ENCODE data around the gene MACROD2. TPM values are rescaled to one million over a fixed set of nuclear protein-coding genes. Genes with fewer than 3 reads are reported as not detected.

The MACROD2 gene
- total RNA-seq, 3 donors from 2014 or later: 3.2 to 7.6 (median 6.4) TPM

DNA sequence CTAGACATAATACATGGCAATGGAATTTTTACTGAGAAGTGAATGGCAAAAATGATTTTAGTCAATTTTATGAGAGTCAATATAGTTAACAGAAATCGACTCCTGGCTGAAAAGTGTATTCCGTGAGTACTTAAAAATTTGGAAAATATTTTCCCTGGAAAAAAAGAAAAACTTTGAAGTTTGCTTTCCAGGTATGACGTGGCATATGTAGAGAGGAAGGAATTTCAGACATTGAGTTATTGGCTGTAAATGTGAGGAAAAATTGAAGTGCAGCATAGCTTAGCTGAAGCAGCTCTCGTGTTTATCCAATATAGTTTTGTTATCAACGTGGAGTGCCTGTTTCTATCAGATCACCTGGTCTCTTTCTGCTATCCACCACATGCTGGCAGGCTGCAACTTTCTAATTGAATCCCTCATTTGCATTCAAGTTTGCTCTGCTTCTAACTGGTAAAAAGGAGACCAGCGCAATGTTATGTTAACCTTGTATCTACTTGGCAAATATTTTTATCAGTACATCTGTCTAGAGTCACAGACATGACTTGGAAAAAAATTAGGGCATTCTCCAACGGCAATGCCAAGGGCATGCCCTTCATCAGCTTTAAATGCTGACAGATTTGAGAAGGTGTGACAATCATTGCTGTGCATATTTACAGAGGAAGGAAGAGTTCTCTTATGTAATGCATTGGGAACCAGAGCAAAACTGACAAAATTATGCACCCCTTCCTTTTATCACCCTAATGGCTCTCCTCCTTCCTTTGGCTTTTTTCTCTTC, 1444.9 kb downstream of the MACROD2 start:
- intact Hi-C loops (cut with DNase I, micrococcal nuclease): no loop called here
- DNase-seq (no peak), ATAC-seq (no peak)
- TF ChIP-seq, protein P1, sequence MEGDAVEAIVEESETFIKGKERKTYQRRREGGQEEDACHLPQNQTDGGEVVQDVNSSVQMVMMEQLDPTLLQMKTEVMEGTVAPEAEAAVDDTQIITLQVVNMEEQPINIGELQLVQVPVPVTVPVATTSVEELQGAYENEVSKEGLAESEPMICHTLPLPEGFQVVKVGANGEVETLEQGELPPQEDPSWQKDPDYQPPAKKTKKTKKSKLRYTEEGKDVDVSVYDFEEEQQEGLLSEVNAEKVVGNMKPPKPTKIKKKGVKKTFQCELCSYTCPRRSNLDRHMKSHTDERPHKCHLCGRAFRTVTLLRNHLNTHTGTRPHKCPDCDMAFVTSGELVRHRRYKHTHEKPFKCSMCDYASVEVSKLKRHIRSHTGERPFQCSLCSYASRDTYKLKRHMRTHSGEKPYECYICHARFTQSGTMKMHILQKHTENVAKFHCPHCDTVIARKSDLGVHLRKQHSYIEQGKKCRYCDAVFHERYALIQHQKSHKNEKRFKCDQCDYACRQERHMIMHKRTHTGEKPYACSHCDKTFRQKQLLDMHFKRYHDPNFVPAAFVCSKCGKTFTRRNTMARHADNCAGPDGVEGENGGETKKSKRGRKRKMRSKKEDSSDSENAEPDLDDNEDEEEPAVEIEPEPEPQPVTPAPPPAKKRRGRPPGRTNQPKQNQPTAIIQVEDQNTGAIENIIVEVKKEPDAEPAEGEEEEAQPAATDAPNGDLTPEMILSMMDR (IDR thresholded peaks at IDR 0.05): no peak
- no peak overlapping the region for H3K4me3 ChIP-seq
- no peaks in the 10 kb centered on the region for H3K36me3 ChIP-seq (ENCODE audit: low read depth)
- no peaks in the 10 kb centered on the region for H3K4me1 ChIP-seq (ENCODE audit: low read depth)
- no peaks in the 10 kb centered on the region for H3K9me3 ChIP-seq

DNA sequence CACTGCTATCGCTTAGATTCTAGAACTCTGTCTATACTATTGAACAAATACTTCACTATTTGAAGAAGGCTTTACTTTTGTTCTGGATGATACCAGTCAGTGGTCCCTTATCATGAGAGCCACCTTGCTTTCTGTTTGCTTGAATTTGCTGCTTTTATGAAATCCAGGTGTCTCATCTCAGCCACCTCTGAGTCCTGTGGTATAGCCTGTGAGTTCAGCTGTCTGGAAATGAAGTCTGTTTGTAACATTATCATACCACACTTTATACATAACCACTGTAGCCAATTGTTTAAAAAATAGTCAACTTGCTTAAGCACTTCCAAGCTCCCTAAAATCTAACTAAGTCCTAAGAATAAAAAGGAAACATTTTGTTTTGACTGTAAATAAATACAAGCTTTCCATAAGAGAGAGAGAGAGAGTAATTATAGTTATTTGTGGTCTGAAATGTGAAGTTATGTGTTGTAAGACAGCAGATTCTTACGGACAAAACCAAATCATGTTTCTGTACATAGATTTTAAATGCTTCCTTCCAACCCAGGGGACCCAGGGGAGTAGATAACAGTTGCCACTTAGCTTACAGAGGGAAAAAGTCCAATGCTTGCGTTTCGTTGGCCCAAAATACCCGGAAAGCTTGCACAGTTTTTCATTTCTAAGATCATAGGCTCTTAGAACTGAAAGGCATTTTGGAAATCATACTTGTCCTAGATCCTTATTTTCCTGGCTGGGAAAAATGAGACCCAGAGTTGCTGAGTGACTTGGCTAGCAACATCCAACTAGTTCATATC, 1449.9 kb downstream of the MACROD2 start:
- H3K4me1 ChIP-seq (ENCODE audit: low read depth): no peaks in the 10 kb centered on the region
- no peak for DNase-seq
- TF ChIP-seq, protein P1 (IDR thresholded peaks at IDR 0.05): no peak

DNA sequence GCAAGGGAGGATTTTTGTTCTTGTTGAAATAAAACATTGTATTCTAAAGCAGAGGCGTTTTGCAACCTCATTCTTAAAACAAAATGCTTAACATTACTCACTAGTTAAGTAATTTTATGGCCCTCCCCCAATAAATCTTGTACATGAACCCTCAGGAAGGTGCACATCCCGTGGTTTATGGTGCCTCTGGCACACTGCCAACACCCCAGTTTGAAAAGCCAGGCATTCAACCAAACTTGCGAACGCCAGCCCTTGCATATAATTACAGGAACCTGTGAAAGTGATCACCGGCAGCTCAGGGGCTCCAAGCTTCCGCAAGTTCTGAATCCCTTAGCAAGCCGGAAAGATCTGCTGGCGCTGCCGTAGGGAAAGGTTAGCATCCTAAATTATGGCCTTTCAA, 1451.1 kb downstream of the MACROD2 start:
- TF ChIP-seq, protein P1 (IDR thresholded peaks at IDR 0.05): no peak
- intact Hi-C loops (cut with DNase I, micrococcal nuclease): no loop called here
- Histone ChIP-seq H3K36me3 (ENCODE audit: low read depth) (no peaks in the 10 kb centered on the region), H3K9me3 (no peaks in the 10 kb centered on the region), H3K4me3 (no peak overlapping the region), H3K4me1 (ENCODE audit: low read depth) (no peaks in the 10 kb centered on the region)
- DNase-seq (no peak), ATAC-seq (no peak)

More for the DNA sequence above, 1449.9 kb downstream of the MACROD2 start:
- no peak for ATAC-seq
- Histone ChIP-seq H3K36me3 (ENCODE audit: low read depth) (no peaks in the 10 kb centered on the region), H3K9me3 (no peaks in the 10 kb centered on the region), H3K4me3 (no peak overlapping the region)
- intact Hi-C loops (cut with DNase I, micrococcal nuclease): no loop called here

DNA sequence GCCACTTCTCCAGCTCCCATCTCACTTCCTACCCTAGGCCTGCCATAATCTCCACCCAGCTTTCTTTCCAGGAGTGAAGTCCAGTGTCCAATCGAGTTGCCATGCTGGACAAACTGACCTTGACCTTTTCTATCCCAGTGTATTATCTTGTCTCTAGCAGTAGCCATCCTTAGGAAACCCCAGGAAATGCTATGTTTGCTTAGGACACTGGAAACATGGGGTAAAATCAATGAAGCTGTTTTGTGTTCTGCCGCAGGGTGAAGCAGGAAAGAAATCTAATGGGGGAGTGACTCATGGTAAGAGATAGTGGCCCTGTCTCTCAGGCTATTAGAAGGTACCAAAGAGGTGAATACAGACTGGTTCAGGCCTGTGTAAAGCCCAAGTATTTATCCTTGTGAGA, 1452.2 kb downstream of the MACROD2 start:
- TF ChIP-seq, protein P1 (IDR thresholded peaks at IDR 0.05): no peak
- intact Hi-C loops (cut with DNase I, micrococcal nuclease): no loop called here
- H3K9me3 ChIP-seq: no peaks in the 10 kb centered on the region

DNA sequence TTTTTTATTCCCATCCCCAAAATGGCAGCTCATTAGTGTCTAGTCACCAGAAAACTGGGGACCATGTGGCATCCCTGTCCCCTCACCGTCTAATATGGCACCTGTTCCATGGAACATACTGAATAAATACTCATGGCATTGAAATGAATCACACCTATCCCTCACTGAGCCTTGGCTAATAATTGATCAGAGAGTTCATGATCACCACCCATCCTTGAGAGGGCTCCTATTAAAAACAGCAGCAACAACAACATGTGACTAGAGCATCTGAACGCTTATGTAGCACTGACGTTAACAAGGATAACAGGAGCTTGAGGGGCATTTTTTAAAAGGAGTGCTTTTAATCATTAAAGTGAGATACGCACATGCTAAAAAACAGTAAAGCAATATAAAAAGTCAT, 1453.7 kb downstream of the MACROD2 start:
- DNase-seq: no peak
- no peaks in the 10 kb centered on the region for H3K36me3 ChIP-seq (ENCODE audit: low read depth)
- no peaks in the 10 kb centered on the region for H3K4me1 ChIP-seq (ENCODE audit: low read depth)
- TF ChIP-seq, protein P1 (IDR thresholded peaks at IDR 0.05): no peak
- H3K4me3 ChIP-seq: no peak overlapping the region
- H3K9me3 ChIP-seq: no peaks in the 10 kb centered on the region
- intact Hi-C loops (cut with DNase I, micrococcal nuclease): no loop called here
- no peak for ATAC-seq

More for the DNA sequence above, 1452.2 kb downstream of the MACROD2 start:
- ATAC-seq: no peak
- Histone ChIP-seq H3K36me3 (ENCODE audit: low read depth) (no peaks in the 10 kb centered on the region), H3K4me1 (ENCODE audit: low read depth) (no peaks in the 10 kb centered on the region), H3K4me3 (no peak overlapping the region)
- DNase-seq: no peak
